H1 (cell line): ENCODE data around the gene NAP1L5. TPM values are rescaled to one million over a fixed set of nuclear protein-coding genes. Genes with fewer than 3 reads are reported as not detected.

Experiments
- POU5F1 ChIP-seq: IDR thresholded peaks from 2 replicates; pipeline ENCODE4 v1.6.1; 2011; ENCODE audit warnings: low read depth, mild to moderate bottlenecking, low read length, moderate library complexity
- YY1 ChIP-seq: IDR thresholded peaks from 2 replicates; pipeline ENCODE4 v1.6.1; 2011; ENCODE audit warnings: low read depth, mild to moderate bottlenecking, low read length
- ZNF274 ChIP-seq: IDR thresholded peaks from 2 replicates; pipeline ENCODE4 v1.7.0; 2012; ENCODE audit warnings: low read length, borderline replicate concordance; ENCODE audit errors: extremely low read depth
- polyA plus RNA-seq, 7 experiments: library from polyadenylated mRNA; depleted of rRNA in 3 of 7; stranded (reverse) in 5 of 7; unstranded in 2 of 7; fragments of >200 nt in 5 of 7; fragments of 200-250 nt in 2 of 7; gene quantifications; 1 replicate in 5 of 7; 2 replicates in 1 of 7; 4 replicates in 1 of 7; pipeline versions ENCODE4 v1.2.1 to v1.2.3, GENCODE V29; 2011 to 2013; ENCODE audit warnings: missing spikeins in 2 of 7, mixed read lengths in 2 of 7
- total RNA-seq: library from RNA; stranded (reverse); fragmentation: NEBNext Ultra II Directional; extraction: Animal tissue kit (Norgen Biotek cat#: 25700); gene quantifications from 2 replicates; pipeline ENCODE4 v1.2.1, GENCODE V29; 2021

The NAP1L5 gene
- total and polyA plus RNA-seq, 2 of the 8 experiments (the other 6 are each of a cell fraction or from before 2014, with no cell fraction given) = 1.3 to 2.7 TPM

DNA sequence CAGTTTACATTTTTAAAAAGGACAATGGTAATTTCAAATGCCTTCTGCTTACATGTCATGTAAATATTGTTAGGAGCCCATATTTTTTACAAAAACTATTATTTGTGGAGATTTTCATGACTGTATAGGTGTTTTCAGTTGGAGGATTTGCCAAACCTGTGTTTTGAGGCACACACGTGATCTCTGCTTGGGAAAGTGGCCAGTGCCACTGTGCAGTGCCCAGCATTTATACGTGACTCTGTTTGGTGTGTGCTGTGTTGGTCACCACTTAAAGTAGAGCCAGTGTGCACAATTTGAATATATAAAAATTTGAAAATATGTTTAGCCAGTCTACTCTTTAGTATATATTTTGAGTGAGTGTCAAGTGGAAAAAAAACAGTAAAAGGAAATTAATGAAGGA, 26.8 kb upstream of the NAP1L5 start (continued):
- TF ChIP-seq POU5F1 (no peak), YY1 (no peak), ZNF274 (no peak)
